Kidney epithelial cell (primary cell): ENCODE results near the gene TIMM10. TPM values are rescaled to one million over a fixed set of nuclear protein-coding genes. Genes with fewer than 3 reads are reported as not detected.

Experiments used
- DNase-seq: peaks from one replicate; pipeline ENCODE4 v3.0.0-alpha.2; 2010; ENCODE audit warnings: low read depth
- H3K27me3 ChIP-seq: 2 replicates; pipeline ENCODE4 v1.6.0; 2011; ENCODE audit warnings: low read length; ENCODE audit not compliant: control insufficient read depth, insufficient read depth
- H3K36me3 ChIP-seq: 2 replicates; pipeline ENCODE4 v1.5.1; 2011; ENCODE audit warnings: low read length; ENCODE audit not compliant: control insufficient read depth, insufficient read depth
- H3K4me3 ChIP-seq: 2 replicates; pipeline ENCODE4 v1.5.1; 2011; ENCODE audit warnings: low read depth, mild to moderate bottlenecking, control low read depth, low read length
- total RNA-seq: library from RNA; depleted of rRNA; stranded (reverse); fragments of >200 nt; gene quantifications from 2 replicates; pipeline ENCODE4 v1.2.3, GENCODE V29; 2015
- TF ChIP-seq, protein P1 (sequence below): IDR thresholded peaks from 2 replicates; pipeline ENCODE4 v1.5.1; 2011; ENCODE audit warnings: mild to moderate bottlenecking, moderate library complexity, low read length, control low read depth, inconsistent platforms; ENCODE audit not compliant: insufficient read depth, poor library complexity, severe bottlenecking

Gene TIMM10
- total RNA-seq, 1 donor from 2014 or later, result 66.4 TPM

GRCh38 chr11:57546451-57546850 is 15.9 kb upstream of the TIMM10 start:
- Histone ChIP-seq H3K36me3 (no peaks in the 10 kb centered on the region), H3K27me3 (peaks cover 4% of the 10 kb centered on the region), H3K4me3 (no peak overlapping the region)
- DNase-seq, result no peak
- TF ChIP-seq, protein P1, sequence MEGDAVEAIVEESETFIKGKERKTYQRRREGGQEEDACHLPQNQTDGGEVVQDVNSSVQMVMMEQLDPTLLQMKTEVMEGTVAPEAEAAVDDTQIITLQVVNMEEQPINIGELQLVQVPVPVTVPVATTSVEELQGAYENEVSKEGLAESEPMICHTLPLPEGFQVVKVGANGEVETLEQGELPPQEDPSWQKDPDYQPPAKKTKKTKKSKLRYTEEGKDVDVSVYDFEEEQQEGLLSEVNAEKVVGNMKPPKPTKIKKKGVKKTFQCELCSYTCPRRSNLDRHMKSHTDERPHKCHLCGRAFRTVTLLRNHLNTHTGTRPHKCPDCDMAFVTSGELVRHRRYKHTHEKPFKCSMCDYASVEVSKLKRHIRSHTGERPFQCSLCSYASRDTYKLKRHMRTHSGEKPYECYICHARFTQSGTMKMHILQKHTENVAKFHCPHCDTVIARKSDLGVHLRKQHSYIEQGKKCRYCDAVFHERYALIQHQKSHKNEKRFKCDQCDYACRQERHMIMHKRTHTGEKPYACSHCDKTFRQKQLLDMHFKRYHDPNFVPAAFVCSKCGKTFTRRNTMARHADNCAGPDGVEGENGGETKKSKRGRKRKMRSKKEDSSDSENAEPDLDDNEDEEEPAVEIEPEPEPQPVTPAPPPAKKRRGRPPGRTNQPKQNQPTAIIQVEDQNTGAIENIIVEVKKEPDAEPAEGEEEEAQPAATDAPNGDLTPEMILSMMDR, result no peak

- Histone ChIP-seq H3K27me3 (peaks cover 4% of the 10 kb centered on the region), H3K36me3 (no peaks in the 10 kb centered on the region), H3K4me3 (no peak overlapping the region)
- TF ChIP-seq, protein P1, result no peak
- DNase-seq, result no peak
These were observed 15.3 kb upstream of the TIMM10 start for GRCh38 chr11:57545883-57546282.

- no peak overlapping the region for H3K4me3 ChIP-seq
- TF ChIP-seq, protein P1, result no peak
- H3K27me3 ChIP-seq, result peaks cover 4% of the 10 kb centered on the region
- H3K36me3 ChIP-seq, result no peaks in the 10 kb centered on the region
- DNase-seq, result no peak
These were observed 14.0 kb upstream of the TIMM10 start for GRCh38 chr11:57544566-57544965.

DNA sequence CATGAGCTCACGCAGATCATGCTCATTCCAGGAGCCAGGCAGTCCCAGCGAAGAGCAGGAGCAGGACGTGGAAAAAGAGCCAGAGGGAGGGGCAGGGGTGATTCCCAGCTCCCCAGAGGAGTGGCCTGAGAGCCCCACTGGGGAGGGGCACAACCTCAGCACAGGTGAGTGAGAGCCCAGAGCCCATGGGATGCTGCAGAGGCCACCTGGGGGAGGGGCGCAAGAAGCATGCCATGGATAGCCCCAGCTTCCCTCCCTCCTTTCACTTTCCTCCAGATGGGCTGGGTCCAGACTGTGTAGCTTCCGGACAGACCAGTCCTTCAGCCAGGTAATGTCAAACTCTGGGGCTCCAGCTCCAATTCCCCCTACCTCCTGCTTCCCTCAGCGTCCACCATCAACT is 13.0 kb upstream of the TIMM10 start:
- Histone ChIP-seq H3K36me3 (no peaks in the 10 kb centered on the region), H3K27me3 (peaks cover 4% of the 10 kb centered on the region), H3K4me3 (no peak overlapping the region)
- no peak for DNase-seq
- TF ChIP-seq, protein P1, result no peak

DNA sequence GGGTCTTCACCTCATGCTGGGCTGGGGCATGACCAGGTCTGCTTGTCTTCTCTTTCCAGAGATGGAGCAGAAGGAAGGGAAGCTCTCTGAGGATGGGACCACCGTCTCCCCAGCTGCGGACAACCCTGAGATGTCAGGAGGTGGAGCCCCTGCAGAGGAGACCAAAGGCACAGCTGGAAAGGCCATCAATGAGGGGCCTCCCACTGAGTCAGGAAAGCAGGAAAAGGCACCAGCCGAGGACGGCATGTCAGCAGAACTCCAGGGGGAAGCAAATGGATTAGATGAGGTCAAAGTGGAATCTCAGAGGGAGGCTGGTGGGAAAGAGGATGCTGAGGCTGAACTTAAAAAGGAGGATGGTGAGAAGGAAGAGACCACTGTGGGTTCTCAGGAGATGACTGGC is 12.0 kb upstream of the TIMM10 start:
- H3K27me3 ChIP-seq, result peaks cover 4% of the 10 kb centered on the region
- TF ChIP-seq, protein P1, result no peak
- no peak overlapping the region for H3K4me3 ChIP-seq
- no peaks in the 10 kb centered on the region for H3K36me3 ChIP-seq
- DNase-seq, result no peak

DNA sequence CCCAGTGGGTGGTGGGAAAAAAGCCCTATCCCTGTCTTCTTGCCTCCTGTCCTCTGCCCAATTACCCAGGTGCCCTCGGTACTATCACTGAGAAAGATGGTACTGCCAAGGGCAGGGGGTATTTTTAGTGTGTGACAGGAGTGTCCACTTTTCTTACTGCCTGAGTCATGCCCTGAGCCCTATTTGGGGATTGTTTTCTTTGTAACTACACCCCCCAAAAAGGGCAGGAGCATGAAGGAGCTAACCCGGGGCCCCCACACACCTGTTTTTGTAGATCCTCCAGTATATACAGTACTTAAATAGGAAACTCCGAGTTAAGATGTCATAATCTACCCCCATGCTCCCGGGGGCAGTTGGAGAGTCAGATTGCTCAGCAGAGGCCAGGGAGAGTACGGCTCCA is 10.6 kb upstream of the TIMM10 start:
- no peak overlapping the region for H3K4me3 ChIP-seq
- H3K36me3 ChIP-seq, result no peaks in the 10 kb centered on the region
- peaks cover 10% of the 10 kb centered on the region for H3K27me3 ChIP-seq
- TF ChIP-seq, protein P1, result no peak
- DNase-seq, result no peak
